Renal cortical epithelial cell (primary cell): ENCODE results near the gene AVPR2. TPM values are rescaled to one million over a fixed set of nuclear protein-coding genes. Genes with fewer than 3 reads are reported as not detected.

Experiments used
- DNase-seq: peaks from one replicate; pipeline ENCODE4 v3.0.0-alpha.2; 2011; ENCODE audit warnings: low read depth
- total RNA-seq: library from RNA; depleted of rRNA; stranded (reverse); fragments of >200 nt; gene quantifications from 2 replicates; pipeline ENCODE4 v1.2.3, GENCODE V29; 2014

Gene AVPR2
- total RNA-seq, 1 donor from 2014 or later: 0.70 TPM

- no peak for DNase-seq
Observed at GRCh38 chrX:153932220-153932915, 27.9 kb downstream of the AVPR2 start.

DNA sequence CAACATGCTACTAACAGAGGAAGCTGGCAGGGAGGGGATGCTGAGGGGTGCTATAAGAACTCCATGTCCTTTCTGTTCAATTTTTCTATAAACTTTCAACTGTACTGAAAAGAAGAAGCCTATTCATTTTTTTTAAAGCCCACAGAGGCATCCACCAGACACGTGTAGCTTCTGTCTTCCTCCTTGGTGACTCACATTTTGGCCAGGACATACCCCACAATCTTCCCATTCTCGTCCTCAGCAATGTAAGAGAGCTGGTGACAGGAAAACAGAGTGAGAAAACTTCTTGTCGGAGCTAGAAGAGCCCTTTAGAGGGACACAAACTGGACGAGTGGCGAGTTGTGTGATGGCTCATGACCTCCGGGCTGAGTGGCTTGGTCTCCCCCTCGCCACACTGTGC is 29.3 kb downstream of the AVPR2 start:
- DNase-seq: no peak

GRCh38 chrX:153934148-153934761 is 29.8 kb downstream of the AVPR2 start:
- DNase-seq: no peak

DNA sequence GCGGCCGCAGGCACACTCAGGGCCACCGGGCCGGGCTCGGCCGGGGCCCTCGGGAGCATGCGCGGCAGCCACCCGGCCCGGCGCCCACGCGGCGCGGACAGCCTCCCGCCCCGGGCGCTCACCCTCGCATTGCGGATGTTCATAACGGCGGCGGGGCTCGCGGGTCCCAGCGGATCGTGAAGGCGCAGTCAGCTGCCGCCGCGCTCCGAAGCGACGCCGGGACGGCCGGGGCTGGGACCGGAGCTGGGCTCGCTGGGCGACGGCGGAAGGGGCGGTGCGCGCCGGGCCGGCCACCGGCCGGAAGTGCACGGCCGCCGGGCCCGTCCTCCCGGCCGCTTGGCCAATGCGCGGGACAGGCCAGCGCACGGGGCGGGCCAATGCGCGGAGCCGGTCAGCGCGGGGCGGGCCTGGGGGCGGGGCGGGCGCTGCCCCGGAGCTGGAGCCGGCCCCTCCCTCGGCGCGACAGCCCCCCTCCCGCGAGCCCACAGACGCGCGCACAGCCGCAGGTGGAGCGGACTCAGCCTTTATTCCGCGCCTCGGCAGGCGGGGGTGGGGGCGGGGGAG is 30.4 kb downstream of the AVPR2 start, which contains the start of gene NAA10:
Gene NAA10, minus strand, starts transcription at position 276 of the 564 bp plus-strand sequence. Its CDS starts 133 bp downstream, at position 143.
- DNase-seq: peak; percentile 21

DNA sequence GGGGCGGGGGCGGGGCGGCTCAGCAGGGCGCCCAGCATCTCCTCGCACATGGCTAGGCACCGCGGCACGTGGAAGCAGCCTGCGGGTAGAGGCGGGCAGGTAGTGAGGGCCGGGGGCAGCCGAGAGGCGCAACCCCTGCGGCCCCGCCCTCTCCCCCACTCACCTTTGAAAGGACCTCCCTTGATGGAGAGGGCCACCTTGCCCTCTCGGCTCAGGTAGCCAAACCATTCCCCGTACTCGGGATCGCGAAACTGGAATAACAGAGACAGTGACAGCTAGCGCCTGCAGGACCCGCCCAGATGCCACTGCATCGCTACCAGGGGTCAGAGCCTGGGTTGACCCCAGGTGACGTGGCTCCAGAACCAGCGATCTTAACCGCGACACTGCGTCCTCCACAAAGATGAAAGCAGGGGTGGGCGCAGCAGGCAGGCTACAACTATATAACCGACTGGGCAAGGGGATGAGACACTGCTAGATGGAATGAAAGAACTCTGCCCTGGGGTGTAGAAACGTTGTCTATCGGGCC is 30.9 kb downstream of the AVPR2 start:
- no peak for DNase-seq

- no peak for DNase-seq
Observed at GRCh38 chrX:153937056-153937455, 32.6 kb downstream of the AVPR2 start.

DNA sequence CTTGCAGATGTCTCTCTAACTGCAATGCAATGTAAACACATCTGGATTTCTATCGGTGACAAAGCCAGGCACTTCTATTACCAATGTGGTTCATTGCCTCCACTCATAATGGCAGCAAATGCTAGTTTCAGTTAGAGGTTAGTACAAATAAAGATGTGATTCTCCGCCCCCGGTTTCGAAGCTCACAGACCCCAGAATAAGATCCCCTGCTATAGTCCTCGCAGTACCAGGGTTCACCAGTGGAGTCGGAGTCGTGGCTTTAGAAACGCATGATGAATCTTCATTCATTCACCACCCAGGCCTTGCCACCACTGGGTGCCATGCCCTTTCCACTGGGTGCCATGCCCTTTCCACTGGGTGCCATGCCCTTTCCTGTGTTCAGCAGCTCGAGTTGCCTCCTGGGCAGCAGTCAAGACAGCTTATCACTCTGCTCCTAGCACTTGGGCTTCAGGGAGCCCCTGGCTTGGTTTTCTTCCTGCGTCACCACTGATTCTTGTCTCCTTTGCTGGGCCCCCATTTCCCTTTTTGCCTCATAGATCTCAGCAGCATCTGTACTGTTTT is 33.8 kb downstream of the AVPR2 start:
- DNase-seq: no peak

DNA sequence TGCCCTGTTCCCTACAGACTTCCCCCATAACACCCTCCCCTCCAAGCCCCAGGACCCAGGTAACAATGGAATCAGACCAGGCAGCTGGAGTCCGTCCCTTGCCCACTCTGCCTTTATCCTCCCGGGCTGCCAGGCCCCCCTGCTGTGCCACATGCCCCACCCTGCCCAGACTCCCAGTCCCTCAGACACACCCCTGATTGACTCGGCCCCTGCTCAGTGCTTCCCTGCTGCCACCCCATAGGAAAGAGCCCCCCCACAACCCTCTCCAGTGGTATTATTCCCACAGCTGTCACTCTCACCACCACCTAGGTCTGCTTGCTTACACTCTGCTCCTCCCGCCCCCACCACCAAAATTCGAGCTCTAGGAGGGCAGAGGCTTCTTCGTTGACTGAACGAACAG is 35.1 kb downstream of the AVPR2 start:
- no peak for DNase-seq

DNA sequence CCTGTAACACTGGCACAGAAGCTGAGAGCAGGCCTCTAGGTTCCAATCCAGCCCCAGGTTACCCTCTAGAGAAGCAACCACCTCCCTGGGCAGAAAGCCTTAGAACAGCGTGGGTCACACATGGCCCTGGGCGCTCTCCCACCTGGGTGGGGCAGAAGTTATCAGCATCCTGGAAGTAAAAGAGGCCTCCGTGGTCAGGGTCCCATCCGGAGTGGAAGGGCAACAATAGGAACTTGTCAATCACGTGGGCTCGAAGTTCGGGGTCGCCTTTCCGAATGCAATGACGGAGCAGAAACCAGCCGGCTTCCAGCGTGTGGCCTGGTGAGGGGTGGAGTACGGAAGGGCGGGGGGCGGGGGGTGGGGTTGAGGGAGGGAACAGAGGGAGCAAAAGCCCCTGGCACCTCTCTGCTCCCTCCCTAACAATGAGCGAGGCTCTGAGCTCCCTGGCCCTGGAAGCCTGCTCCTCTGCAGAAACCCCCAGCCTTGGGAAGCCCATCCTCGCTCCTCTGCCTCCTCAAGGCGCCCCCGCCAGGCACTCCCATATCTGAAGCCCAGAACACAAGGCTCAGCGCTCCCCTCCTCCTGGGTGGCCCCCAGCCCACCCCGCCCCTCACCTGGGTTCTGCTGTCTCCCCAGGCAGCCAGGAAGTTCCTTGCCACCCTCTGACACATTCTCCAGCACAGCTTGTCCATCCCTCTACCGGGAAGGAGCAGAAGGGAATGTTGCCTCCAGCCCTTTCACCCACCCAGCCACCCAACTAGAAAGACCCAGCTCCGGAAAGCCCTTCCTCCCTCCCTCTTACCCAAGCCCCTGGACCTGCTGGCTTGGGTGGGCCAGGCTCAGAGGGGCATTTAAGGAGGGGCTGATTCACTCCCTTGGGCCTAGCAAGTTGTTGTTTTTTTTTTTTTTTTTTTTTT is 37.1 kb downstream of the AVPR2 start:
- DNase-seq: no peak

- DNase-seq: no peak
Observed at GRCh38 chrX:153944140-153944799, 39.8 kb downstream of the AVPR2 start, which contains the start of gene RENBP. Gene RENBP (minus strand): TSS chrX:153944643. CDS start chrX:153944610, 33 bp downstream.

DNA sequence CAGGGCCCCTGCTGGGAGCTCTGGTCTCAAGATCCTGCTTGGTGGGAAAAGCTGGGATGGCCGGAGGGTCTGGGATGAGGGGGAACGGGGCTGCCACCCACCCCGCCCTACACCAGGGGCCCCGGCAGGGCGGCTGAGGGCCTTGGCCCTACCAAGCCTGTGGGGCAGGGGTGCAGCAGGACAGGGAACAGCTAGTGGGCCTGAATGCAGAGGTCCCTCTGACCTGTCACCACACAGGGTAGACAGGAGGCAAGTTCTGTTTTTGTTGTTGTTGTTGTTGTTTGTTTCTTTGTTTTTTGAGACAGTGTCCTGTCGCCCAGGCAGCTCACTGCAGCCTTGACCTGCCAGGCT is 40.3 kb downstream of the AVPR2 start:
- no peak for DNase-seq

GRCh38 chrX:153945956-153946943 is 41.8 kb downstream of the AVPR2 start:
- DNase-seq: no peak

DNA sequence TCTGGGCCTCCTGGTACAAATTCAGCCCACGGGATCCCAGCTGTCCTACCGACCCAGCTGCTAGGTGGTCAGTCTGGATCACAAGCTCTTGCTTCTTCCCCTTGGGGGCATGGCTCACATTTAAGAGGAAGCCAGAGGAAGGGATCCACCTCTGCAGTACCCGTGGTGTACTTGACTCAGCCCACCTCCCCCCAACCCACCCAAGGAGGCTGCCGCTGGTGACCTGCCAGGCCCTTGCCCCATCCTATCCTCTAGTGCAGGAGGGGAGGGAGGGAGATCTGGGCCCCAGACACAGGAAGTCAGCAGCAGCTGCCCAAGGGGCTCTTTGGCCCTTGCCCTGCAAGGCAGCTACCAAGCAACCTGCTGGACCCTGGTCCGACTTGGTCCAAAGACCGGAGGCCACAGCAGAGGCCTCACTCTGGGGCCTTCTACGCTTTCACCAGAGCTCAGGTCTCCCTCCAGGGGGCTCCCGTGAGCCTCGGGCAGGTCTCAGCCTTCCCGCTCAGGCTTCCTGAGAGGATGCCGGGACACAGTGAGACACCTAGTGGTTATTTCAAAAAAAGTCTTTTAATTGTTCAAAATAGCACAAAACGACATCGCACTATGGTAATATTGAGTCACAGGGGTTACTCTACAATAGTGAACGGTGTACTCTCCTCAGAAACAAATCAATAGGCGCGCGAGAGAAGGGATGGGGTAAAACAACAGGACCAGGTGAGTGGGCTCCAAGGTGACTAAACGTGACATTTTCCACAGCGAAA is 42.7 kb downstream of the AVPR2 start:
- DNase-seq: peak; percentile 69

DNA sequence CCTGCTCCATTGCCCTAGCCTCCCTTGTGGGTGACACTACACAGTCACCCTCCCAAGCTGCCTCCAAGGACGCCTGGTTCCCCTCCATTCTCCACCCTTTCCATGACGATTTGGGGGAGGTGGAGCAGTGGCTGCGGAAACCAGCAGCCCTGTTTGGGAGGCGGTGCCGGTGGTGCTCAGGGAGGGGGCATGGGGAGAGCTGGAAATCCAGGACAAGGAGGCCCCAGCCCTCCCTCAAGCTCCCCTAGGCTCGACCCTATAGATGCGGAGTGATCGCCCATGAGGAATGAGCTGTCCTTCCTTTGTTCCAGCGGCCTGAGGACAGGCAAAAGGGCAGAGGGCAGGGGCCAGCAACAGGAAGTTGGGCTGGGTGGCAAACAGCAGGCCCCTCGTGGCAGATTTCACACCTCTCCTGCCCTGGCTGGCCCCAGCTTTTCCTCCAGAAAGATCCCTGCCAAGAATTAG is 43.6 kb downstream of the AVPR2 start:
- no peak for DNase-seq

DNA sequence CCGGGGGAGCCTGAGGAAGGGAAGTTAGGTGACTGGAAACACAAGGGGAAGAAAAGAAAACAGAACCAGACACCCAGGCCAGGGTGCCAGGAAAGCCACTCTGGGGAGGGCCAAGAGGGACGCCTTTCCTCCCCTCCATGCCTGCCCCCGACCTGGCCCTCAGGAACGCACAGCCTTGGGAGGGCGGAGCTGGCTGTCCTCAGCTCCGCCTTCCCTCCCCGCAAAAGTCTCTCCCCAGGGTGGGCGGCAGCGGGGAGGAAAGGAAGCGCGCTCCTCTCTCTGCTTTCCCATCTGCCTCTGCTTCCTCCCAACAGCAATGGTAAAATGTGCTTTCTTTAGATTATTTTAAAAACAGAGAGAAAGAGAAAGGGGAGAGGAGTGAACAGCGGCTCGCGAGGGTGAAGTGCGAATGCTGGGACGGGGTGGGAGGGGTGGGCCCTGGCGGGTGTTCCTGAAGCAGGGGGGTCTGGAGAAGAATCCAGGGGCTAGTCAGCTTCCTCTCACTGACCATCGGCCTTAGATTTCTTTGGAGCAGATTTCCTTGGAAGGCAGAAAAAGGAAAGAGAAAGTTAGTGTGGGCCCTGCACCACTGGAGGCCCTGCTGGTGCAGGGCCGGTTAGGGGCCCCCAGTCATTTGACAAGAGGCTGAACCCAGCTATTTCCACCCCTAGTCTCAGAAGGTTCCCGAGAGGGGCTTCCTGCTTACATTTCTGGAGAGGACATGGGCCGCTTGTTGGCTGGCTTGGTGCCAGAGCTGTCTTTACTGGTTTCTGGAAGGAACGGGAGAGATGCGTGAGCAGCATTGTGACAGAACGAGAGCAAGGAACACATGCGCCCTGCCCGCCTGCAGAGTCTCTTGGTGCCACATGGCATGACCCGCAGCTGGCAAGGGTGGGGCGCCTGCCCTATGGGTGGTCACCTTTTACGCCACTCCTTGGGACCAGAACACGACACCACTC is 44.7 kb downstream of the AVPR2 start:
- no peak for DNase-seq

- DNase-seq: no peak
Observed at GRCh38 chrX:153950127-153950526, 45.7 kb downstream of the AVPR2 start.

GRCh38 chrX:153951683-153952372 is 47.4 kb downstream of the AVPR2 start:
- DNase-seq: no peak
